Measurements from ENCODE around the gene CCR9.
A peak's percentile ranks its signal among the peaks of the same experiment; 100 is the strongest.
"Not testable (repeated sequence)": the region's sequence is repeated elsewhere in the genome, so short reads cannot be mapped to it uniquely, and the experiment has no call there.

Gene CCR9

DNA sequence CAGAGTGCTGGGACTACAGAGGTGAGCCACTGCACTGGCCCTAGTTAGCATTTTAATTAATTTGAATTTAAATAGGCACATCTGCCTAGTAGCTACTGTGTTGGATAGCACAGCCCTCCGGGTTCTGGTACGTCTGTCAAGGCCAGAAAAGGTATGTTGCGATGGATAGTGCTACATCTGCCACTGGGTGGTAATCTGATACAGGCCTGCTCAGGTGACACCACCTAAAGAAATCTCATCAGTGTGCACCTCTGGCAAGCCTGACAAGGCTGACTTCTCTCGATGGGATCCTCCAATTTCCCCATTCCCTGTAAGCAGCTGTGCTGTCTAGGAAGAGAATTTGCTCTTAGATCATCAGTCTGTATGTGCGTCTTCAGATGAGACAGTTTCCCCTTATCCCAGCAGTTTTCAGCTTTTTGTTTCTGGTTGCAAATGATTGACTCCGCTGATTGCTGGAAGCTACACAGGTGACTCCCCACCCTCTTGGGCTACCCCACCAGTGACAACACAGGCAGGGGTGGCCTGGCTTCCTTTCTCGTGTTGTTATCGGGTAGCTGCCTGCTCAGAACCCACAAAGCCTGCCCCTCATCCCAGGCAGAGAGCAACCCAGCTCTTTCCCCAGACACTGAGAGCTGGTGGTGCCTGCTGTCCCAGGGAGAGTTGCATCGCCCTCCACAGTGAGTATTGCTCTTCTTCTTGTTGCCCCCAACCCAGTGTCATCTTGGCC, at the start of gene CCR9:
Gene CCR9 (plus strand): TSS at position 565 of the 727 bp plus-strand sequence. CDS start 8,391 bp downstream, outside the sequence.
- no peak for DNase-seq (ENCODE audit: low spot score)

- no peak for DNase-seq (ENCODE audit: low spot score)
These were observed 47.9 kb upstream of the CCR9 start for GRCh38 chr3:45838466-45838865.

DNA sequence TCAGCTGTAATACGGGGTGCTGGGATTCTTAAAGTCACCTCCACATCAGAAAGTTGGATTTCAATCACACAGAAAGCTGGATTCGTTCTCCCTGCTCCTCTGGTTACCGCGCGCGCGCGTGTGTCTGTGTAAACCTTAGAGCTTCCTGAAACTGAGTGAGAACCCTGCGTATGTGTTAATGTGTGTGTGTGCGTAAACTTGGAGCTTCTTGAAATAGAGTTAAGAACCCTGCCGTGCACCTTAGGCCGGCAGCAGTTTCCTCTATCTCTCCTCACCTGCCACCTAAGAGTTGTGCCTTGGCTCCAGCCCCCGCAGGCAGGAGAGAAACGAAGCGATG, 45.0 kb upstream of the CCR9 start:
- no peak for DNase-seq (ENCODE audit: low spot score)

DNA sequence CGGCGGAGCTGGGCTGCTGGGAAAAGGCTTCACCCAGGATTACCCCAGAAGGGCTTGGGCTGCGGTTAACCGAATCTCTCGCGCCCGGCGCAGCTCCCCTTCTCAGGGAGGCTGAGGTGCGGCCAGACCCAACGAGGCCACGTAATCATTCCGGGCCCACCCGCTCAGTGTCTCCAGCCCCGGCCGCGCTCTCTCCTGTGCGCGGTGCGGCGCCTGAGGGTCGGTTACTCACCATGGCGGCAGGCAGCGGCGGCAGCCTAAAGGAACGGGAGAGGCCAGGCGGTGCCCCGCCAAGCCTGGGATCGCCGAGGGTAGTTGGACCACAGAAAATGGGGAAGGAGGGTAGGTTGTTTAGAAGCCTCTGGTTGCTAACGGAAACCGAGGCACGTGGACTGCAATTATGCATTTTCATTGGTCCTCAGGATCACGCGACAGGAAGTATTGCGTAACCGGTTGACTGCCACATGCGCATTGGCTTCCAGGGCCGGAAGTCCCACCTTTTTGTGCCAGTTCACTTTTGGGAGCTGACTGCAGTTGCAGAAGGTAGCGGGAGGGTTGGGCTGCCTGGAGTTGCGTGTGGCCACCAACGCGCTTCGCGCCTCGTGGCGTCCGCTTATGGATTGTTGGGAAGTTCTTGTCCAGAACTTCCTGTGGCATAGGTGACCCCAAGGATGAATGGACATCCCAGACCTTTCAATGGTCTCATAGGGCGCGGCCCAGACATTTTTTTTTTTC, 44.4 kb upstream of the CCR9 start, which contains the start of gene LZTFL1:
Gene LZTFL1 (minus strand): TSS at position 363 of the 735 bp plus-strand sequence. CDS start 128 bp downstream, at position 235.
- peak; percentile 93 for DNase-seq (ENCODE audit: low spot score)

DNA sequence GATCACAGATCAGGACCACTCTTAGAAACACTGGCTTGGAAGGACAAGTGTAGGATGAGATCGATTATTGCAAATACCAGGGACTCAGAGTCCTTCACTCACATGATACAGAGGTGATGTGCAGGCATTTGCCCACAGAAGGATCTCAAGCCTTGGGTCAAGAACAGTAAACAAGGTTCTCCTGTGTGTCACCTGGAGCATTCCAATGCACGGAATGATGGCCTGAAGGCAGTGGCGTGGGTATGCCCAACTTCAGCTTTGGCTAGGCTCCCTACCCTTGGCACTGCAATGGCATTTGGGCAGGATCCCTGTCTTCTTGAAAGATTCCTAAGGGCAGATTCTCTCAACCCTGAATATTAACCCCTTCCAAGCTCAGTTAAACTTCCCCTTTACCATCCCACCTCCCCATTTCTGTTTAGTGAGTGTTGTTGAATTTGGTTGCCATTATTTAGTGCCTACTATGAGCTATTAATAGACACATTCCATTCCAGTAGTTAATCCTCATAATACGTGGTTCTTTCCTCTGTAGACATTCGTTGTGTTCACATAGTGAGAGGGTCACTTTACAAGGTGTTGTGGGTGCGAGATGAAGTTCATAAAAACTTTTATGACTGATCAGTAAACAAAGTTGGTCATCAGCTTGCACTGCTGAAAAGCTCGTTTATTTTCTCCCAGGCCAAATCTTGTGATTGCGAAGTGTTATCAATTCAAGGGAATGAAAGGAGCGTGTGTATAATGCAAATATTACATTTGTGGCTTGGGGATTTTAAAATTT, 43.3 kb upstream of the CCR9 start:
- DNase-seq (ENCODE audit: low spot score) = no peak

GRCh38 chr3:45844616-45845015, 41.7 kb upstream of the CCR9 start:
- DNase-seq (ENCODE audit: low spot score) = no peak

DNA sequence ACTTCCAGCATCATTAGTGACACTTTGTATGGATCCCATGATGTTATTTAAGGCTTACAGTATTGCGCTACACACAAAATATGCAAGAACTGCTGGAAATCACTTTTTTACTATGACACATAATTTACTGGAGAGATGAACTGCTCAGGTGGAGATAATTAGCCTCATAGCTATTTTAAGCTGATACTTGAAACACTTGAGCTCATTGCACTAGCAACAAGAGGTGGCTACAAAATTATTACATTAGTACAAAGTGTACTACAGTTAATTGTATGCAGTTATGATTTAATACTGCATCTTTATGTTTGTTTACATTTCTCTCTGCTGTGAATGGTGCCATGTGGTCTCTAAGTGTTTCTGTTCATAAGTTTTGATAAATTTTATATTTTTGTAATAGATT, 38.0 kb upstream of the CCR9 start:
- DNase-seq (ENCODE audit: low spot score) = no peak

- no peak for DNase-seq (ENCODE audit: low spot score)
These were observed 33.5 kb upstream of the CCR9 start for GRCh38 chr3:45852828-45853227.

- DNase-seq (ENCODE audit: low spot score) = not testable (repeated sequence)
These were observed 30.0 kb upstream of the CCR9 start for GRCh38 chr3:45856323-45856722.

- not testable (repeated sequence) for DNase-seq (ENCODE audit: low spot score)
These were observed 29.3 kb upstream of the CCR9 start for GRCh38 chr3:45857024-45857423.

DNA sequence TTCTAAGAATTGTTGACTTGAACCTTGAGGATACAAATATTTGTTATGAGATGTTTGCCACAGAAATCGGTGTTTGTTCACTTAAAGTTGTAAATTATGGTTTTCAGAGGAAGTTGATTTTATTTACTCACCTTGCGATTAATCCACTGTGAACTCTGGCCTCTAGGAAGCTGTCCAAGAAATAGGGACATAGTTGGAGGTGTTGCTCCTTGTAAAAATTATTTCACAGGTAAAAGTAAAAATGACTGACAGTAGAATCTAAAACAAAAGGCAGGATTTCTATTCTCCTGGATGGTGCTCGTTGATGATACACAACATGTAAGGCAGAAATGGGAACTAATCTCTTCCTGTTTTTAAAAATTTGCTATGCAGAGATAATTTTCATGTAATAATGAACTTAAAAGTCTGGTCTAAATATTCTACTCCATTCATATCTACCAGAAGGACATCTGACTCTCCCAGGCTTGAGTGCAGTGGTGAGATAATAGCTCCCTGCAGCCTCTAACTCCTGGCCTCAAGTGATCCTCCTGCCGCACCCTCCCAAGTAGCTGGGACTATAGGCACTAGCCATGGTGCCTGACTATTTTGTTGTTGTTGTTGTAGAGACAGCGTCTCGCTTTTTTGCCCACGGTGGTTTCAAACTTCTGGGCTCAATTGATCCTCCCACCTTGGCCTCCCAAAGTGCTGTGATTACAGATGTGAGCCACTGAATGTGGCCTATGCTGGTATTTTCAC, 27.4 kb upstream of the CCR9 start:
- DNase-seq (ENCODE audit: low spot score) = no peak

- DNase-seq (ENCODE audit: low spot score) = no peak
These were observed 25.9 kb upstream of the CCR9 start for GRCh38 chr3:45860481-45860880.

- DNase-seq (ENCODE audit: low spot score) = no peak
These were observed 25.2 kb upstream of the CCR9 start for GRCh38 chr3:45861043-45861719.

GRCh38 chr3:45864760-45865519, 21.4 kb upstream of the CCR9 start:
- no peak for DNase-seq (ENCODE audit: low spot score)

GRCh38 chr3:45865563-45865962, 20.8 kb upstream of the CCR9 start:
- no peak for DNase-seq (ENCODE audit: low spot score)

GRCh38 chr3:45868213-45868612, 18.1 kb upstream of the CCR9 start:
- no peak for DNase-seq (ENCODE audit: low spot score)

- no peak for DNase-seq (ENCODE audit: low spot score)
These were observed 17.7 kb upstream of the CCR9 start for GRCh38 chr3:45868650-45869049.

DNA sequence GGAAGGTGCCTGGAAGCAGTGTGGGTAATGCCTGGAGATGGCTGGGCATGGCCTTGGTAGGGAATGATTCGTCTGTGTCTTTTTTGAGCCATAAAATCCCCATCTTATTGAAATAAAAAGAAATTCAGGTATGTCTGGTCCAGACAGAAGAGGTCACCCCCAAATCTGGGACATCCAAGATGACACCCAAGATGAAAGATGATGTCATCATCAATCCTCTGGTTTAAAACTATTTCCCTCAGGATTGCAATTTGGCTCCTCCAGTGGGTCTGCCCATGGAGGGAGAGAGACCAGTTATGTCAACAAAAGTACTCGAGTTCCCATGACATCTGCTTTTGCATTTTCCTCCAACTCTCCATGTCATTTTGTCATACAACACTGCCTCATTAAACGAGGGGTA, 16.7 kb upstream of the CCR9 start:
- no peak for DNase-seq (ENCODE audit: low spot score)

DNA sequence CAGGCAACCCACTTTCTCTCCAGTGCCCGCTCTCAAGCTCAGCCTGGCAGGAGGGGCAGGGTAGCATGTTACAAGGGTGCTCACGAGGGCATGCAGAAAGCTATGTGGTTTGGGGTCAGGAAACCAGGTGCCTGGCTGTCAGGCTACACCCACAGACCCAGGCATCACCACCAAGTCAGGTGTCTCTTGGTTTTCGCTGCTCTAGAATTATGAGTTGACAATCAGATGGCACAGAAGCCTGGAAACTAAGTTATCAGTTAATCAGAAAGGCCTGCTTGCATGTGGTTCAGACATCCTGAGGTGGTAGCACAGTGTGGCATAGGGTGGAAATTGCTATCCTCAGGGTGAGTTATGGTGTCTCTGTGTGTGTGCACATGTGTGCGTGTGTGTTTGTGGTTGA, 16.2 kb upstream of the CCR9 start:
- peak; percentile 72 for DNase-seq (ENCODE audit: low spot score)

- no peak for DNase-seq (ENCODE audit: low spot score)
These were observed 14.6 kb upstream of the CCR9 start for GRCh38 chr3:45871780-45872179.

- DNase-seq (ENCODE audit: low spot score) = no peak
These were observed 13.8 kb upstream of the CCR9 start for GRCh38 chr3:45872569-45872968.
